NCI-H2227 (cell line): ENCODE data around the gene XPNPEP2.

Experiments
- DNase-seq: peaks from one replicate; lab custom pipeline; 2025; ENCODE audit not compliant: unreplicated experiment; lab: John Stamatoyannopoulos, UW

XPNPEP2 gene

DNA sequence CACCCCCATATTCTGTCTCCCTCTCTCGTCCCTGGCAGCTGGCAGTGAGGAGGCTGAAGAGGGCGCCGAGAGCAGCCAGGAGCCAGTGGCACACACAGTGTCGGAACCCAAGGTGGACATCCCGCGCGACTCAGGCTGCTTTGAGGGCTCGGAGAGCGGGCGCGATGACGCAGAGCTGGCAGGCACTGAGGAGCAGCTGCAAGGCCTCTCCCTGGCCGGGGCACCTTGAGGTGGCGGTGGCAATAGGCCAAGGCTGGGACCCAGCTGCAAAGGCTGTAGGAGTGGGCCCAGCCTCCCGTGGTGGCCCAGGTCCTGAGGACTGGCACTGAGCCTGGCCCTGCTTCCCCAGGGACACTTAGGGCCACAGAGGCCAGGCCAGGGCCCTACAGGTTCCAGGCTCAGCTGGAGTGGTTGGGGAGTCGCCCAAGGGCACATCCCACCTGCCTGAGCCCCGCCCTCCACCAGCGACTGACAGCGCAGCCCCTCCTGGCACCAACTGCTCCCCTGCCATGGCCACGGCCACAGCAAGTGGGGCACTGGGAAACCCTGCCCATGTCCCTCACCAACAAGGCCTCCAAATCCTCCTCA, 54.9 kb downstream of the XPNPEP2 start:
- DNase-seq: no peak

DNA sequence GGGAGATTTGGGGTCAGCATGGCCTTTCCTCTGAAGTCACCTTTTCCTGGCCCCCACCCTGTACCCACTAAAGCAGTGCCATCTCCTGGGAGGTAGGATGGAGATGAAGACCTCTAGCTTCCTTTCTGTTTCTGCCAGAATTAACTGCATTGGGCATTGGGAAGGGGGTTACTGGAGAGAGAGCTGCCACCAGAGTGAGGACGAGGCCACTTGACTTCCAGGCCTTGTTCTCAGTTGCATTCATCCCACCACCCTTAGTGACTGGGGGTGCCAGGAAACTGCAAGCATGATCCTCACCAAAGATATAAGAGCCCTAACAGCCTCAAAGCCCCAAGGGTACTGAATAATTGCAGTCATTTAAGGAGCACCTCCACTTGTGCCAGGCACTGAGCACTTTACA, 56.8 kb downstream of the XPNPEP2 start:
- DNase-seq: no peak

DNA sequence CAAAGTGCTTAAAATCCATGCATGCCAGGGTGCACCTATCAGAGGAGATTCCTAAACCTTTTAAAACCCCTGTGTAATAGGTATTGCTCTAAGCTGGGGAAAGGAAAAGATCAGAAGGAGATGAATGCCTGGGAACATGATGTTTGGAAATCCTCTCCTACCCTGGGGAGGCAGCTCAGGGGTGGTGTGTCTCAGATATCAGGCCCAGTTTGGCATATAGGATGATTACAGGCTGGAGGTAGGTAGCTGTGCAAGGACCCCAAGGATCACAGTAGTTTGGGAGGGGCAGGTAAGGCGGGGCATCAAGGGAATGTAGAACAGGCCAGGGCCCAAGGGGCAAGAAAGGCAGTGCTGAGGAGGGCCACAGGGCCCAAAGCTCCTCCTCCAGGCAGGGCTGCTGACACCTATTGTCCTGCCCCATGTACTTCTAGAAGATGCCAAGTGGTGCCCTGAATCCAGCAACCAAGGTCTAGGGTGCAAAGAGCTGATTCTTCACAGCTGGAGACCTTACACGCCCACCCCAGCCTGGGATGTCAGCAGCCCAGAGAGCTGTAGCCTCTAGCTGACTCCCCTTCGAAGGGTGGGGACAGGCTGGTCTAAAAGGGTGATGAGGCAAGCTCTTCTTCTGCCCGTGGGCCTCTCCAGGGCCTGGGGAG, 58.6 kb downstream of the XPNPEP2 start:
- DNase-seq: no peak

DNA sequence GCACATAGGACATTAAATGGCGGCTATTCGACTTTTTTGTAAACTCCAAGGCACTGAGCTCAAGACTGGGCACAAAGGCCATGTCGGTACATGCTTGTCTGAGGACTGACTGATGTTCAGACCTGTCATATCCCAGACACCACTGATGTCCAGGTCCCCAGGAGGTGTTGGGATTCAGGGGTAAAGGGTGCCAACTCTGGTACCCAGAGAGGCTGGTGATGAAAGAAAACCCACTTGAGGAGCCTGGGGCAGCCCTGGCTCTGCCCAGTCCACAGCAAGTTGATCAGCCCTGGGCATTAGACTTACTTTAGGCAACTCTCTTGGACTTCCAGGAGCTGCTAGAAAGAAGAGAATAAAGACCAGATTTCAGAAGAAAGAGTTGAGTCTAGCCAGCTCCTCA, 59.7 kb downstream of the XPNPEP2 start:
- no peak for DNase-seq

DNA sequence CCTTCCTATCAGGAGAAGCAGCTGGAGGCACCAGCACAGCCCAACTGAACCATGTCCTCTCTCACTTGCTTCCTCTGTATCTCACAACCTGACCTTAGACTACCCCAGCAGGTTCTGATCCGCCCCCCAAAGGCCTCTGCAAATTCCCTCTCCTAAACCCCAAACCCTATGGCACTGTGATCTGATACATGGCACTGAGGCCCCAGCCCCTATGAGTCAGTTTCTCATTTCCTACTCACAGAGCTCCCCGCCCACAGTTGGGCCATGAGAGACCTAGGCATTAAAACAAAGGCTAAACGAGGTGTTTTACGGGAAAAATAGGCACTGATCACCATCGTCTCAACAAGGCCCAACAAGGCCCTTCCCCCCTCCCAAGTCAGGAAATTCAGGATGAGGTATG, 60.1 kb downstream of the XPNPEP2 start:
- no peak for DNase-seq

DNA sequence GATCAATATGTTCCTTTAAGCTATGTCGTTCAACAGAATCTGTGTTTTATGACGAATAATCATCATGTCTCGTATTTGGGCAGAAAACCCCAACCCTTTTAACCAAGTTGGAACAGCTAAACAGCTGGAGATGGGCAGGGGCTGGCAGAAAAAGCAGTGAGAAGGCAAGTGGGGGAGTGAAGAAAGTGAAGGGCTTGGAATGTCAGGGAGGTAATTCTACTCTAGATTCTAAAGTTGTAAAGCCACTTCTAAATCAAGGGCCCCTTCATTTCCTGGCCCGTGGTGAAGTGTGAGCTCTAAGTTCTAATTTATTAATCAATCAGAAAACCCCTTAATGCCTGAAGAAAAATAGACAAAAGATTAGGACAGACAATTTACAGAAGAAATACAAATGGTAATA, 61.4 kb downstream of the XPNPEP2 start:
- no peak for DNase-seq

DNA sequence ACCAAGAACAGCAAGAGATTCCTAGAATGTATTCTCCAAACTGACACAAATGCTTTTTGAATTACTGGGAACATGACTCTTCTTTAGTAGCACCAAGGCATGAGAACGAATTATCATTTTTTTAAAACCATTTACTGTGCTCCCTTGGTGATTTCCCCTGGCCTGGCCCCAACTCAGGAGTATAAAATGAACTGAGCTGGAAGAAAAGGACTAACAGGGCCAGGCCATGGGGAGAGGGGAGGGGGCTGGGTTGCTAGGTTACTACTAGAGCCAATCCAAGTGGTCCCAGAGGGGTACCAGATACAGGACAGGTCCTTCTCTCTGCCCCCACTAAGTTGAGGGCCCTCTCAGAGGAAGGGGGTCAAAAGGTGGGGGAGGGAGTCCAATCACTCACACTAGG, 64.1 kb downstream of the XPNPEP2 start:
- DNase-seq: no peak

DNA sequence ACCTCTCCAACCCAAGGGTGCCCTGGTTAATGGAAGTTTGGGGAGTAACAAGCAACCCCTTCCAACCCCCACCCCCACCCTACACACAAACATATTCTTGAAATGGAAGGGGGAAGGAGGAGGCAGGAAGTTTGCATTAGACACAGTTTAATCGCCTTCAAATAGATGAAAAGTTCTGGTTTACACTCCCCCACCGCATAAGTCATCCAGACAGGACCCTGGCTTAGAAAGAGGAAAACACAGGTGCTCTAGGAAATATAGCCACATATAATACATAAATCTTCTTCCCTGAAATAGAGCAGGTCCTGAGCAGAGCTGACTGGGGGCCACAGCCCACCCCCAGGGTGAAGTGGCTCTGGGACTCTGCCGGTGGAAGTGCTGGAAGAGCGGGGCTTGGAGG, 66.0 kb downstream of the XPNPEP2 start:
- no peak for DNase-seq

DNA sequence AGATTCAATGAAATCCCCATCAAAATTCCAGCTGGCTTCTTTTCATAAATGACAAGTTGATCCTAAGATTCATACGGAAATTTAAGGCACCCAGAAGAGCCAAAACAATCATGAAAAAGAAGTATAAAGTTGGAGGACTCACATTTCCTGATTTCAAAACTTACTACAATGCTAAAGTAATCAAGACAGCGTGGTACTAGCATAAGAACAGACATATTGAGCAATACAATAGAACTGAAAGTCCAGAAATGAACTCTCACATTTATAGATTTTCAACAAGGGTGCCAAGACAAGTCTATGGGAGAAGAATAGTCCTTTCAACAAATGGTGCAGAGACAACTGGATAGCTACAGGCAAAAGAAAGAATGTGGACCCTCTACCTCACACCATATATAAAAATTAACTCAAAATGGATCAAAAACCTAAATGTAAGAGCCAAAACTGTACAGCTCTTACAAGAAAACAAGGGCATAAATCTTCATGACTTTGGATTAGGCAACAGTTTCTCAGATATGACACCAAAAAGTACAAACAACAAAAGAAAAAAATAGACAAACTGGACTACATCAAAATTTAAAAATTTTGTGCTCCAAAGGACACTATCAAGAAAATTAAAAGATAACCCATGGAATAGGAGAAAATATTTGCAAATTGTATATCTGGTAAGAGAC, 69.5 kb downstream of the XPNPEP2 start:
- no peak for DNase-seq

DNA sequence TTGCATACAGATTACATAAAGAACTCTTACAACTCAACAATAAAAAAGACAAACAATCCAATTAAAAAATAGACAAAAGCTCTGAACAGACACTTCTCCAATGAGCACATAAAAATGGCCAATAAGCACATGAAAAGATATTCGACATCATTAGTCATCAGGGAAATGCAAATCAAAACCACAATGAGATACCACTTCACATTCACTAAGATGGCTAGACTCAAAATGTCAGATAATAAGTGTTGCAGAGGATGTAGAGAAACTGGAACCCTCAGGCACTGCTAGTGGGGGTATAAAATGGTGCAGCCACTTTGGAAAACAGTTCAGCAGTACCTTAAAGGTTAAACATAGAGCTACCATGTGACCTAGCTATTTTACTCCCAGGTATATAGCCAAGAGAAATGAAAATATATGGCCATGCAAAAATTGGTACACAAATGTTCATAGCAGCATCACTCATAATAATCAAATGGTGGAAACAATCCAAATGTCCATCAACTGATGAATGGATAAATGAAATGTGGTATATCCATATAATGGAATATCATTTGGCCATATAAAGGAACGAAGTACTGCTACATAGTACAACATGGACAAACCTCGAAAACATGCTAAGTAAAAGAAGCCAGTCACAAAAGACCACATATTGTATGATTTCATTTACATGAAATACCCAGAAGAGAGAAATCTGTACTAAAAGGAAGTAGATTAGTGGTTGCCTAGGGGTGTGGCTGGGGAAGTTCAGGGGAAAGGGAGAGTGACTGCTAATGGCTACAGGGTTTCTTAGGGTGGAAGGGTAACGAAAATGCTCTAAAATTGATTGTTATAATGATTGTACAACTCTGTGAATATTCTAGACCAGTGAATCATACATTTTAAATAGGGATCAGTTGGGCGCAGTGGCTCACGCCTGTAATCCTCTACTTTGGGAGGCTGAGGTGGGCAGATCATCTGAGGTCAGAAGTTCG, 70.3 kb downstream of the XPNPEP2 start:
- DNase-seq: no peak

DNA sequence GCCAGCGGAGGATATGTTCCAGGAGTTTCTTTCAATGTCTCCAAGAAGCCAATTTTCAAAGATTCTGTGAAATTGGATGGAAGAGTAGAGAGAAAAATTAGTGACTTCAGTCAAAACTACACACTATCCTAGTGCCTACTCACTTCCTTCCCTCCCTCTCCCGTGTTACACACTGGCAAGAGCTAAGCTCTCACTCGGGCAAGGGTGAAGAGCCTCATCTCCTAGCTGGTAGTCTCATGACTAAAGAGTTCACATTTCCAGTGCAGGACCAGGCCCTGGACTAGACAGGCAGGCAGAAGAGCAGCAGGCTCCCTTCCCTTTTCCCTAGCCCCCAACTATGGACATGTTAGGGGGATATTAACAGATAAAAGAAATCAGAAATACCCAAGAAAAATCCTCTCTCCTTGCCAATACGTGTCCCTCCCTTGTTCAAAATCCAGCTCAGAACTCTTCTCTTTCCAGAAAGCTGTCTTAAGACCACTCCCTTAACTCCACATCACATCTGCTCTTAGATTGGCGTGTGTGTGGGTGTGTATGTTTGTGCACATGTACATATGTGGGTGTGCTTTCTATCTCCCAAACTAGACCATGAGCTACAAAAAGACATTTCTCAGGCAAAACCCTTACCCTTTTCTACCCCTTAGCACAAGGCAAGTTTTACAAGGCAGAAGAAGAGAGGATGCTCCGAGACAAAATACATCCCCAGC, 75.0 kb downstream of the XPNPEP2 start:
- no peak for DNase-seq

DNA sequence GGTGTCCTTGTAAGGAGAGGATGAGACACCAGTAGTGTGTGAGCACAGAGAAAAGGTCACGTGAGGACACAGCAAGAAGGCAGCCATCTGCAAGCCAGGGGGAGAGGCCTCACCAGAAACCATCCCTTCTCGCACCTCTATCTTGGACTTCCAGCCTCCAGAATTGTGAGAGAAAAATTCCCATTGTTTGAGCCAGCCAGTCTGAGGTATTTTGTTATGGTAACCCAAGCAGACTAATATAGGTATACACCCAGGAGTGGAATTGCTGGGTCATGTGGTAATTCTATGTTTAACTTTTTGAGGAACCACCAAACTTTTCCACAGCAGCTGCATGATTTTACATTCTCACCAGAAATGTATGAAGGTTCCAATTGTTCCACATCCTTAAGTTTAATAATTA, 79.3 kb downstream of the XPNPEP2 start:
- no peak for DNase-seq
